ENCODE data around the gene SDR42E1. TPM values are rescaled to one million over a fixed set of nuclear protein-coding genes. Genes with fewer than 3 reads are reported as not detected.

The SDR42E1 gene
- total and polyA plus RNA-seq, 2 of the 4 experiments (the other 2 are of a cell fraction) = 0.44 to 0.72 TPM

DNA sequence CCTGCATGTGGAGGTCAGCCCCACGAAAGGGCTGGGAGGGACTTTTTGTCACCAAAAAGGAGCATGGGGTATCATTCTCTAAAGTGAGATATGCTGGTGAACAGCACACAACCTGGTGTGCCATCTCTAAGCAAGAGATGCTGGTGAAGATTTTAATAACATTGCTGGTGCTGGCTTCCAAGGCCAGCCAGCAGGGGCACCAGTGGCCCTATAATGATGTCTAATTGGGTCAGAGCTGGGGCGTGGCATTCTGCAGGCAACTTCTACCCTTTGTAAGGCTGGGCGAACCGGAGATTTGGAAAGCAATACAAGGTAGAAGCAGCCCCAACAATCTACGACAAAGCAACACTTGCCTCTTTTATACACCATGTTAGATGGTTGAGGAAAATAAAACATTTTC lies 16.8 kb downstream of the SDR42E1 start:
- Histone ChIP-seq H3K23ac (ENCODE audit: low read depth, low read length) (no peak overlapping the region), H2AFZ (replicated peaks; ENCODE audit: low read length, poor library complexity) (no peak overlapping the region), H4K5ac (ENCODE audit: low read depth, low read length) (no peak overlapping the region), H3K27me3 (ENCODE audit: control insufficient read depth, insufficient read depth, low read length) (no peaks in the 10 kb centered on the region), H3K79me1 (ENCODE audit: low read depth in 1 of 2, low read length in 2 of 2) (no peaks in the 10 kb centered on the region), H3K9ac (ENCODE audit: low read depth, low read length) (no peak overlapping the region), H3K9me3 (ENCODE audit: control insufficient read depth, insufficient read depth, low read length) (no peaks in the 10 kb centered on the region), H4K20me1 (ENCODE audit: insufficient read depth, low read length) (0 out of 2 replicates have a peak, but pooled peaks cover 3% of the 10 kb centered on the region), H2BK15ac (ENCODE audit: low read depth, low read length) (no peak overlapping the region), H4K8ac (ENCODE audit: low read depth in 2 of 2, low read length in 2 of 2) (no peak overlapping the region), H3K4me2 (ENCODE audit: low read depth, low read length) (no peak overlapping the region), H3K56ac (ENCODE audit: extremely low read depth, insufficient read depth, low read length) (no peak overlapping the region), H3K27ac (ENCODE audit: insufficient read depth, low read length) (no peak overlapping the region), H3K4me3 (ENCODE audit: insufficient read depth, low read depth, low read length) (no peak overlapping the region), H3K14ac (replicated peaks; ENCODE audit: low read depth, low read length) (no peak overlapping the region), H2BK5ac (ENCODE audit: low read depth, low read length, poor library complexity, severe bottlenecking) (no peak overlapping the region), H4K91ac (ENCODE audit: insufficient read depth, low read depth, low read length) (no peak overlapping the region), H2AK9ac (replicated peaks; ENCODE audit: low read depth, low read length, poor library complexity) (no peak overlapping the region), H3K4ac (ENCODE audit: low read depth, low read length) (no peak overlapping the region), H2BK120ac (ENCODE audit: low read depth, low read length) (no peak overlapping the region), H2BK20ac (ENCODE audit: low read depth, low read length) (no peak overlapping the region), H3K9me1 (ENCODE audit: insufficient read depth, low read length) (no peaks in the 10 kb centered on the region; the same call in 1 of the 2 replicates), H3K4me1 (ENCODE audit: control insufficient read depth, insufficient read depth, low read length) (peaks cover 7% of the 10 kb centered on the region), H3K36me3 (ENCODE audit: control insufficient read depth, insufficient read depth, low read length) (no peaks in the 10 kb centered on the region), H2AK5ac (ENCODE audit: low read depth, low read length) (no peak overlapping the region), H3K18ac (ENCODE audit: low read depth, low read length) (no peak overlapping the region)
- in situ Hi-C loops (cut with MboI; ENCODE audit: low sequenced_read_pairs) (no loop called here), intact Hi-C loops (cut with micrococcal nuclease) (no loop called here), dilution Hi-C loops (cut with HindIII; ENCODE audit: low sequenced_read_pairs, unreplicated experiment) (no loop called here)
- ATAC-seq (ENCODE audit: low read depth) (no peak), DNase-seq (no peak)
- 20% methylated on average over 1 of the region's 5 CpGs; no CpG with 5 or more reads in 1 of the 2 experiments for WGBS, 2 experiments (ENCODE audit: extremely low coverage in 2 of 2, insufficient read length in 1 of 2)
- no peak for TF ChIP-seq NFE2L2 (IDR thresholded peaks at IDR 0.05; ENCODE audit: low read depth, low read length)
- TF ChIP-seq CHD1 (IDR thresholded peaks at IDR 0.05; ENCODE audit: low read depth, low read length) = no peak
- TF ChIP-seq CEBPB (IDR thresholded peaks at IDR 0.05; ENCODE audit: low read depth, low read length) = no peak
- TF ChIP-seq, protein P1, sequence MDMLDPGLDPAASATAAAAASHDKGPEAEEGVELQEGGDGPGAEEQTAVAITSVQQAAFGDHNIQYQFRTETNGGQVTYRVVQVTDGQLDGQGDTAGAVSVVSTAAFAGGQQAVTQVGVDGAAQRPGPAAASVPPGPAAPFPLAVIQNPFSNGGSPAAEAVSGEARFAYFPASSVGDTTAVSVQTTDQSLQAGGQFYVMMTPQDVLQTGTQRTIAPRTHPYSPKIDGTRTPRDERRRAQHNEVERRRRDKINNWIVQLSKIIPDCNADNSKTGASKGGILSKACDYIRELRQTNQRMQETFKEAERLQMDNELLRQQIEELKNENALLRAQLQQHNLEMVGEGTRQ (IDR thresholded peaks at IDR 0.05; ENCODE audit: low read depth, low read length) = no peak
- TF ChIP-seq POLR2A (IDR thresholded peaks at IDR 0.05; ENCODE audit: low read depth, low read length) = no peak
- TF ChIP-seq RFX5 (IDR thresholded peaks at IDR 0.05; ENCODE audit: low read depth, low read length) = no peak
- TF ChIP-seq MAZ (IDR thresholded peaks at IDR 0.05; ENCODE audit: borderline replicate concordance, low read depth, low read length) = no peak
- TF ChIP-seq MXI1 (IDR thresholded peaks at IDR 0.05; ENCODE audit: borderline replicate concordance, low read depth, low read length) = no peak
- no peak for TF ChIP-seq RAD21 (IDR thresholded peaks at IDR 0.05; ENCODE audit: low read length)
- TF ChIP-seq SMC3 (IDR thresholded peaks at IDR 0.05; ENCODE audit: low read depth, low read length) = no peak
- TF ChIP-seq MAFK (IDR thresholded peaks at IDR 0.05; ENCODE audit: low read depth, low read length) = no peak
- TF ChIP-seq, protein P2, sequence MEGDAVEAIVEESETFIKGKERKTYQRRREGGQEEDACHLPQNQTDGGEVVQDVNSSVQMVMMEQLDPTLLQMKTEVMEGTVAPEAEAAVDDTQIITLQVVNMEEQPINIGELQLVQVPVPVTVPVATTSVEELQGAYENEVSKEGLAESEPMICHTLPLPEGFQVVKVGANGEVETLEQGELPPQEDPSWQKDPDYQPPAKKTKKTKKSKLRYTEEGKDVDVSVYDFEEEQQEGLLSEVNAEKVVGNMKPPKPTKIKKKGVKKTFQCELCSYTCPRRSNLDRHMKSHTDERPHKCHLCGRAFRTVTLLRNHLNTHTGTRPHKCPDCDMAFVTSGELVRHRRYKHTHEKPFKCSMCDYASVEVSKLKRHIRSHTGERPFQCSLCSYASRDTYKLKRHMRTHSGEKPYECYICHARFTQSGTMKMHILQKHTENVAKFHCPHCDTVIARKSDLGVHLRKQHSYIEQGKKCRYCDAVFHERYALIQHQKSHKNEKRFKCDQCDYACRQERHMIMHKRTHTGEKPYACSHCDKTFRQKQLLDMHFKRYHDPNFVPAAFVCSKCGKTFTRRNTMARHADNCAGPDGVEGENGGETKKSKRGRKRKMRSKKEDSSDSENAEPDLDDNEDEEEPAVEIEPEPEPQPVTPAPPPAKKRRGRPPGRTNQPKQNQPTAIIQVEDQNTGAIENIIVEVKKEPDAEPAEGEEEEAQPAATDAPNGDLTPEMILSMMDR (conservative IDR thresholded peaks at IDR 0.05; ENCODE audit: low read depth, low read length) = no peak
- TF ChIP-seq BHLHE40 (IDR thresholded peaks at IDR 0.05; ENCODE audit: low read depth, low read length) = no peak
- no peak for TF ChIP-seq RCOR1 (IDR thresholded peaks at IDR 0.05; ENCODE audit: insufficient replicate concordance, low read length)
- TF ChIP-seq, protein P3, sequence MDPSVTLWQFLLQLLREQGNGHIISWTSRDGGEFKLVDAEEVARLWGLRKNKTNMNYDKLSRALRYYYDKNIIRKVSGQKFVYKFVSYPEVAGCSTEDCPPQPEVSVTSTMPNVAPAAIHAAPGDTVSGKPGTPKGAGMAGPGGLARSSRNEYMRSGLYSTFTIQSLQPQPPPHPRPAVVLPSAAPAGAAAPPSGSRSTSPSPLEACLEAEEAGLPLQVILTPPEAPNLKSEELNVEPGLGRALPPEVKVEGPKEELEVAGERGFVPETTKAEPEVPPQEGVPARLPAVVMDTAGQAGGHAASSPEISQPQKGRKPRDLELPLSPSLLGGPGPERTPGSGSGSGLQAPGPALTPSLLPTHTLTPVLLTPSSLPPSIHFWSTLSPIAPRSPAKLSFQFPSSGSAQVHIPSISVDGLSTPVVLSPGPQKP (IDR thresholded peaks at IDR 0.05; ENCODE audit: borderline replicate concordance, low read depth, low read length) = no peak
- TF ChIP-seq FOS (IDR thresholded peaks at IDR 0.05; ENCODE audit: low read depth, low read length) = no peak
- CTCF ChIA-PET = no interaction called here
- BruUV-seq (replicated peaks) = no TSS peak
- POLR2A ChIA-PET (ENCODE audit: unreplicated experiment) = no interaction called here
